Activated CD4-positive, alpha-beta T cell treated with anti-CD3 and anti-CD28 coated beads, Interleukin-2, amount 10 ng/mL, durations not matched to agents 24 days and 14 days (primary cell): Measurements from ENCODE around the gene TFDP3. TPM values are rescaled to one million over a fixed set of nuclear protein-coding genes. Genes with fewer than 3 reads are reported as not detected.

Experiments used
- DNase-seq: peaks from one replicate; pipeline ENCODE4 v3.0.0; 2022
- H3K27ac Mint-ChIP-seq: one replicate; pipeline ENCODE4 v1.8.0; 2022; ENCODE audit warnings: mild to moderate bottlenecking, mixed read lengths
- H3K27me3 Mint-ChIP-seq: one replicate; pipeline ENCODE4 v1.8.0; 2022; ENCODE audit warnings: mixed read lengths
- H3K36me3 Mint-ChIP-seq: one replicate; pipeline ENCODE4 v1.8.0; 2022; ENCODE audit warnings: low read depth, mild to moderate bottlenecking, mixed read lengths
- H3K4me1 Mint-ChIP-seq: one replicate; pipeline ENCODE4 v1.8.0; 2021; ENCODE audit warnings: mixed read lengths
- H3K4me3 Mint-ChIP-seq: one replicate; pipeline ENCODE4 v1.8.0; 2022; ENCODE audit warnings: mild to moderate bottlenecking, moderate library complexity, mixed read lengths
- H3K9me3 Mint-ChIP-seq: one replicate; pipeline ENCODE4 v1.8.0; 2021; ENCODE audit warnings: mixed read lengths
- intact Hi-C: fragments of 100-400 bp; cut with micrococcal nuclease; formaldehyde crosslinking; loops from one replicate; pipeline ENCODE4 v1.15.1; 2023
- total RNA-seq: library from RNA; stranded (reverse); gene quantifications from 2 replicates; pipeline ENCODE4 v1.2.3, GENCODE V29; 2022

The TFDP3 gene, protein sequence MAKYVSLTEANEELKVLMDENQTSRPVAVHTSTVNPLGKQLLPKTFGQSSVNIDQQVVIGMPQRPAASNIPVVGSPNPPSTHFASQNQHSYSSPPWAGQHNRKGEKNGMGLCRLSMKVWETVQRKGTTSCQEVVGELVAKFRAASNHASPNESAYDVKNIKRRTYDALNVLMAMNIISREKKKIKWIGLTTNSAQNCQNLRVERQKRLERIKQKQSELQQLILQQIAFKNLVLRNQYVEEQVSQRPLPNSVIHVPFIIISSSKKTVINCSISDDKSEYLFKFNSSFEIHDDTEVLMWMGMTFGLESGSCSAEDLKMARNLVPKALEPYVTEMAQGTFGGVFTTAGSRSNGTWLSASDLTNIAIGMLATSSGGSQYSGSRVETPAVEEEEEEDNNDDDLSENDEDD
- not detected in 2 replicates for total RNA-seq

DNA sequence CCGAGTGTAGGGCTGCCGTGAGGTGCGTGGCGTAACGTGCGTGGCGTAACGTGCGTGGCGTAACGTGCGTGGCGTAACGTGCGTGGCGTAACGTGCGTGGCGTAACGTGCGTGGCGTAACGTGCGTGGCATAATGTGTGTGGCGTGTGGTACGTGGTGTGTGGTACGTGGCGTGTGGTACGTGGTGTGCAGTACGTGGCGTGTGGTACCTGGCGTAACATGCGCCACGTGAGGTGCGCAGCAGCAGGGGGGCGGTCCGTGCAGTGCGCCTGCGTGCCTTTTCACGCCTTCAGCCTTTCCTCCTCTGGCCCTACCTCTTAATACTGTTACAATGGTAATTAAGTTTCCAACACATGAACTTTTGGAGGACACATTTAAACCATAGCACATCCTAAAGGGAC, at the start of gene TFDP3:
Gene TFDP3 (minus strand): TSS at position 26 of the 400 bp plus-strand sequence. CDS start 95 bp downstream, outside the sequence.
- Mint-ChIP-seq H3K36me3 (no peaks in the 10 kb centered on the region), H3K9me3 (no peaks in the 10 kb centered on the region), H3K27ac (no peak within 1 kb of the TSS), H3K27me3 (no peaks in the 10 kb centered on the region), H3K4me3 (no peak within 1 kb of the TSS), H3K4me1 (no peaks in the 10 kb centered on the region)
- intact Hi-C loops: no loop called here
- DNase-seq: no peak

DNA sequence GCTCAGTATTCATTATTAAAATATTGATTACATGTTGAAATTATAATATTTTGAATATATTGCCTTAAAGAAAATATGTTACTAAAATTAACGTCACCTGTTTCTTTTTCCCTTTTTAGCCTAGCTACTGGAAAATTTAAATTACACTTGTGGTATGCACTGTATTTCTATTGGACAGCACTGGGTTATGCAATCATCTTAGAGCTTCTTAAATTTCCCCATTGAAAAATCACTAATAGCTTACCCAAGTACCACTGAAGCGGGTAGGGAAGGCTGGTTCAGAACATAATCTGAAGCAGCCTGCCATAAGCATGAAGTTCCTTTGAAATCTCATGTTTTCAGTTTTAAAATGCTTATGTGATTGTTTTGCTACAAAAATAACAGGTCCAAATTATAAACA, 49.5 kb upstream of the TFDP3 start:
- Mint-ChIP-seq H3K4me3 (no peak overlapping the region), H3K27me3 (no peaks in the 10 kb centered on the region), H3K27ac (no peak overlapping the region), H3K9me3 (no peaks in the 10 kb centered on the region), H3K4me1 (no peaks in the 10 kb centered on the region), H3K36me3 (no peaks in the 10 kb centered on the region)
- no peak for DNase-seq
- intact Hi-C loops: no loop called here

DNA sequence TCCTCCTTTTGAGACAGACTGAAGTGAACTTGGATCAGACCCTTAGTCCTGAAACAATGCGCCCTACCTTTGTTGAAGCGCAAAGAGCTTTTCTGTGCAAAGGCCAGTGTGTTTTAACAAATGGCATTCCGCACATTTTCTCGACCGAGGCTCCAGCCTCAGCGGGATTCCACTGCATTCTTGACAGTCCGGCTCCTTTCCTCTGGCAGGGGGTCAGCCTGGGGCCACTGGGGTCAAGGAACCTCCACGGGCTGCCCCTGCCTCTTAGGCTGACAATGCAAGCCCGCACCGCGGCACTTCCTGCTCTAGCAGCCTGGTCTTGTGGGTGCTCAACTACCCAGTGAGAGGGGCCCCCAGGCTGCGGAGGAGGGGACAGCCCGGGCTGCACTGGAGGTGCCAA, 47.2 kb upstream of the TFDP3 start:
- Mint-ChIP-seq H3K4me1 (no peaks in the 10 kb centered on the region), H3K27ac (no peak overlapping the region), H3K4me3 (no peak overlapping the region), H3K9me3 (no peaks in the 10 kb centered on the region), H3K27me3 (no peaks in the 10 kb centered on the region), H3K36me3 (no peaks in the 10 kb centered on the region)
- no peak for DNase-seq
- intact Hi-C loops: no loop called here

DNA sequence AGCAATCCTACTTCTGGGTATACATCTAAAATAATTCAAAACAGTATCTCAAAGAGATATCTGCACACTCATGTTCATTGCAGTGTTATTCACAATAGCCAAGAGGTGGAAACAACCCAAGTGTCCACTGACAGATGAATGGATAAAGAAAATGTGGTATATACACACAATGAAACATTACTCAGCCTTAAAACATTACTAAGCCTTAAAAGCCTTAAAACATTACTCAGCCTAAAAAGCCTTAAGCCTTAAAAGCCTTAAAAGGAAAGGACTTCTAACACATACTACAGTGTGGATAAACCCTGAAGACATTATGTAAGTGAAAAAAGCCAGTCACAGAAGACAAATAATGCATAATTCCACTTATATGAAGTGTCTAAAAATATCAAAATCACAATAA, 40.3 kb upstream of the TFDP3 start:
- Mint-ChIP-seq H3K9me3 (no peaks in the 10 kb centered on the region), H3K36me3 (no peaks in the 10 kb centered on the region), H3K27me3 (no peaks in the 10 kb centered on the region), H3K27ac (no peak overlapping the region), H3K4me3 (no peak overlapping the region), H3K4me1 (no peaks in the 10 kb centered on the region)
- DNase-seq: no peak
- intact Hi-C loops: no loop called here

DNA sequence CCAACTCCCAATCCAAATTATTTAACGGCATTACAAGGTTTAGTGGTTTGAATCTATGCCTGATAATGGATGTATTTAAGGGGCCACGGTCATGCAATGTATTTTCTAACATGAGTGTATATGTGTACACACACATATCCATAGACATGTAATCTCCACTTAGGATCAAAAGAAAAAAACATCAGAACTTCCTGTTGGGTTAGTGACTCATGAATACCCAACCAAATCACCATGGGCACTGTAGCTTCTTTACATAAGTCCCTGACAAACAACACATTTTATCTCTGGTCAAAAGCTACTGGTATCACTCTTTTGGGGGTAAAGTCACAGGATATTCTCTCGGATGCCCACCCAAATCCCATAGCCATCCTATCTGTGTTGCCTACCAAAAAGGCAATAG, 36.5 kb upstream of the TFDP3 start:
- no peaks in the 10 kb centered on the region for H3K36me3 Mint-ChIP-seq
- H3K9me3 Mint-ChIP-seq: no peaks in the 10 kb centered on the region
- no peaks in the 10 kb centered on the region for H3K27me3 Mint-ChIP-seq
- intact Hi-C loops: no loop called here
- no peak overlapping the region for H3K4me3 Mint-ChIP-seq
- H3K27ac Mint-ChIP-seq: no peak overlapping the region
- no peak for DNase-seq
- no peaks in the 10 kb centered on the region for H3K4me1 Mint-ChIP-seq

DNA sequence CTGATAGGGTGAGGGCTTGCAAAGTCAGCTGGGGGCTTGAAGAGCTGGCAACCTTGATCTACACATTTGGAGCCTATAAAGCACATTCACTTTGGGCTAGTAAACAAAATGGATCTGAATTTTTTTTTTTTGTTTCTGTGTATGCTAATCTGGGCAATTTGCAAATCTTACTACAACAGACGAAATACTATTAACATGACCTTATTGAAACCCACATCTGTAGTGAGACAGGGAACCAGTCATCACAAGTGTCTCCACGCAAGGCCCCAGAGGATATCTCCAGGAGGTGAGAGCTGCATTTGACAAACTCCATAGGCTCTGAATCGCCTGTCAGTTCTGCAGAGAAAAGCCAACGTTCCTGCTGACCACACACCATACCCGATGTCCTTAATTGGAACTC, 33.0 kb upstream of the TFDP3 start:
- Mint-ChIP-seq H3K4me1 (no peaks in the 10 kb centered on the region), H3K9me3 (peaks cover 5% of the 10 kb centered on the region), H3K36me3 (no peaks in the 10 kb centered on the region), H3K4me3 (no peak overlapping the region), H3K27me3 (no peaks in the 10 kb centered on the region), H3K27ac (no peak overlapping the region)
- DNase-seq: no peak
- intact Hi-C loops: no loop called here

DNA sequence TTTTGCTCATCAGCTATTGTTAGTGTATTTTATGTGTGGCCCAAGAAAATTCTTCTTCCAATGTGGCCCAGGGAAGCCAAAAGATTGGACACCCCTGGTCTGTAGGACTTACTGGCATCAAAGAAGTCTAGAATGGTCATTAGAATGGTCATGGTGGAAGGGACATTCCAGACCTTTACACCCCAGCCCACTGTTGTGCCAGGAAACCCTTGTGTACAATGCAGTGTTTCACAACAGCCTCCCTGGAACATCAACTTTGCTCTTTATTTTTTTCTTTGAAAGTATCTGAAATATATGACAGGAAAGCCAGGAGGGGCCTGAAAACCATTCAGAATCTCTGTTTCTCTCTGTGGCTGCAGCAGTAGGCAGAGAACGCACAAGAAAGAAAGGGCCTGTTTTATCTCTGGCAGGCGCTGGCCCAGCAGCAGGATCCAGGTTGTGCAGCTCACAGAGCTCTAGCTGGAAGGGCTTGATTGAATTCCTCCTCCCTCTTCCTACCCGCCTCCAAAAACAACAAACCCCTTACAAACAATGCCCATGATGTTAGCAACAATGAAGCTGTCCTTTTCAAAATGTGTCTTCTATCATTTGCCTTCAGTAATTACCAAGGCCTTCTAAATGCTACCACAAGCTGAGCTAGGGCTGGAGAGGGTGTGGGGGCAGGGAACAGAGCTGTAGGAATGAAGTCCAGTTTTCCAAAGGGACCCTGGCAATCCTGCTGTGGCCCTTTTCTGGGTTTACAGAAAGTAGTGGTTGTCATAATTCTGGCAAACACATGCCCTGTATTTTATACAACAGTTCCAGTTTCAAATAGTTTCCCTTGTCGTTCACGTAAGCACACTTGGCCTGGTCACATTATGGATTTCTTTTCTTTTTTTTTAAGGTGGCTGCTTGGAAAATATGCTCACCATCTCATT, 32.3 kb upstream of the TFDP3 start:
- Mint-ChIP-seq H3K9me3 (peaks cover 5% of the 10 kb centered on the region), H3K27me3 (no peaks in the 10 kb centered on the region), H3K27ac (no peak overlapping the region), H3K4me1 (no peaks in the 10 kb centered on the region), H3K4me3 (no peak overlapping the region), H3K36me3 (no peaks in the 10 kb centered on the region)
- no peak for DNase-seq
- intact Hi-C loops: no loop called here

DNA sequence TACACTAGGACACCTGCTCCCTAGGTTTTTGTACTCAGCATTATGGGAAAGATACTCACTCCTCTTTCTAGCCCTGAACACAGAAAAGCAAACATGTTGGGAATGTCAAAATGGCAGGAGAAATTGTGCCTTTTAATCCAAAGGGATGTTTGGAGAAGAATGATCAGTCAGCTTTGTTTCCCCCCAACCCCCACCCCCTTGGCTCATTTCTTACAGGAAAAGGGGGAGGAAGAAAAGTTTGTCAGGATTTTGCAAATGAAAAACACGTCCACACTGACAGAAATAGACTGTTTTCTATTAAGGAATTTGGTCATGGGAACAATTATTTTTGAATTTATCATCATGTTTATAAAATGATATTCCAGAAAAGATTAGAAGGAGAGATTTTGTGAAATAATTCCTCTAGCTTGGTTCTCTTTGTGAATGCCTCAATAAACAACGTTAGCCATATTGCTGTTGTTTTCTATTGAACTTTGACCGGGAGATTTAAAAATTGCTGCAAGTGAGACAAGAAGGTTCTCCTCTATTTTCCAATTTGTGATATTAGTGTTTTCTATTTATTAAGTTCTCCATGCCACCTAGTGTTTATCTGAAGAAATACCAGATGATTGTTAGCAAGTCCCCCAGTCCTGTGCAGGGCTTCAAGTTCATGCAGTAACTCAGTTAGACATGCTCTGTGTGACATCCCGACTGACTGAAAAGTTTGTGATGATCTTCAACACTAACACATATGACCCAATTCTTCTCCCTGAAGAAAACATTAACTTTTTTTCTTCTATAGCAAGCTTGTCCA, 31.3 kb upstream of the TFDP3 start:
- intact Hi-C loops: no loop called here
- H3K9me3 Mint-ChIP-seq: peaks cover 5% of the 10 kb centered on the region

DNA sequence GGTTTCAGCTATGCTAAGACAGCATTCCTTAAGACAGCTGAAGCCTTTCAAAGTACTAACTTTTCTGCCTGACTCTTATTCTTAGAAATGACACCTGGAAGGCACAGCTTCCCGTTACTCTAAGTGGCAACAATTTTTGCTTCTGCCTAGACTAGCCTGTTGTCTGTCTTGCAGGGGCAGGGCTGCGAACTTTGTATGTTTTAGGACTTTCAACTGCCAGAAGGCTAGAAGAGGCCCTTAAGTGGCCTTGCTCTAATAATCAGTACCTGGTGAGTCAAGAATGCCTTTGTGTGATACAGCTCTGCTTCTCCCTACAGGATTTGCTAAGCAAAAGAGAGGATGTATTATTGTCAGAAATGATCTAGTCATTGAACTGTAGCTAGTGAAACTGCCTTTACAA, 30.0 kb upstream of the TFDP3 start:
- DNase-seq: no peak
- Mint-ChIP-seq H3K27me3 (no peaks in the 10 kb centered on the region), H3K36me3 (no peaks in the 10 kb centered on the region), H3K4me3 (no peak overlapping the region), H3K4me1 (no peaks in the 10 kb centered on the region), H3K9me3 (peaks cover 5% of the 10 kb centered on the region), H3K27ac (no peak overlapping the region)
- intact Hi-C loops: no loop called here

More for the DNA sequence above, 31.3 kb upstream of the TFDP3 start:
- no peaks in the 10 kb centered on the region for H3K4me1 Mint-ChIP-seq
- H3K36me3 Mint-ChIP-seq: no peaks in the 10 kb centered on the region
- no peaks in the 10 kb centered on the region for H3K27me3 Mint-ChIP-seq
- H3K4me3 Mint-ChIP-seq: no peak overlapping the region
- DNase-seq: no peak
- no peak overlapping the region for H3K27ac Mint-ChIP-seq

DNA sequence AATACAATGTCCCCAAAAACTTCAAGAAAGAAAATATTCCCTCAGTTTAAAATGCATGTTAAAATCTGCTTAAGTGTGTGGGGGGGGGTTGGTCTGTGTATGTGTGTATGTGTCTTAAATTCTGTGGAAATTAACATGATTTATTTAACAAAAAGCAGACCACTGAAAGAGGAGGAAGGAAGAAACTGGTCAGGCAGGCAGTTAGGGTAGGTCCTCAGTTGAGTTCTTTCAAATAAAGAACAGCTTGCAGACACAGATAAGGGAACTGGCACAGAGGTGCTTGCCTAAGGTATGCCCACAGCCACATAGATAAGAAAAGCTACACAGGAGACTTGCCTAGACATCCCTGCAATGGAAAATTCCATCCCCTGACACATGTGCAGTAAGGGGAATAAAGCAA, 28.8 kb upstream of the TFDP3 start:
- intact Hi-C loops: no loop called here
- H3K4me3 Mint-ChIP-seq: no peak overlapping the region
- no peaks in the 10 kb centered on the region for H3K36me3 Mint-ChIP-seq
- no peak overlapping the region for H3K27ac Mint-ChIP-seq
- no peaks in the 10 kb centered on the region for H3K27me3 Mint-ChIP-seq
- DNase-seq: no peak
- no peaks in the 10 kb centered on the region for H3K4me1 Mint-ChIP-seq
- peaks cover 5% of the 10 kb centered on the region for H3K9me3 Mint-ChIP-seq

DNA sequence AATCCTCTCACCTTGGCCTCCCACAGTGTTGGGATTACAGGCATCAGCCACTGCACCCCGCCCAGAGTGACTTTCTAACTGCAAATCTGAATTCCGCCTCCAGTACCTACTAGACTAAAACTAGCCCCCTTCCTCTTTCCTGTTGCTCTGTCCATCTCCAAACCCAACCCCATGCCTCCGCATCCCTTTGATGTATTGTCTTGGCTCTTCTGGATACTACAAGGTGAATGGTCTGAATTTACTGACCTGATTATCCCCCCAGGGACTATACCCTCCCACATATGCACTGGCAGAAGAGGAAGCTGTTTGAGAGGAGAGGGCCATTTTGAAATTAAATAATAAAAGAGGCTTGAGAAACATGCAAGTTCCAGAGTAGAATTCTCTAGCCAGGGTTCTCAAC, 17.7 kb upstream of the TFDP3 start:
- H3K27ac Mint-ChIP-seq: no peak overlapping the region
- H3K9me3 Mint-ChIP-seq: no peaks in the 10 kb centered on the region
- no peak overlapping the region for H3K4me3 Mint-ChIP-seq
- no peak for DNase-seq
- H3K27me3 Mint-ChIP-seq: no peaks in the 10 kb centered on the region
- H3K36me3 Mint-ChIP-seq: no peaks in the 10 kb centered on the region
- H3K4me1 Mint-ChIP-seq: no peaks in the 10 kb centered on the region
- intact Hi-C loops: no loop called here

DNA sequence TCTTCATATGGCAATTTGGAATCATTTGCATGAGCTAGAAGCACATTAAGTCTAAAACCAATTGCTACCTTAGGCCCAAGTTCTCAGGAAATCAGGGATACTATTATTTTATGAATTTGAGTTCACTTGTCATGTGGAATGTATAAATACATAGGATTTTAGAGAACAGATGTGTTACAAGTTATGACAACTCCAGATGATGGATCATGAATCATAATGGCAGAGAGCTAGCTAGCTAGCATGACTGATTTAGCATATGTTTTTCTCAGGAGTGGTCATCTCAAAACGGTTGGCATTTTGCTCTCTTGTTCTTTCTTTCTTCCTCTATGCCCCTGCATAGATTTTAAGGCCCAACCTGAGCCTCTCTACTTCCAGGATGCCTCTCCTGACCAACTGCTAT, 14.2 kb upstream of the TFDP3 start:
- Mint-ChIP-seq H3K4me3 (no peak overlapping the region), H3K36me3 (no peaks in the 10 kb centered on the region), H3K27ac (no peak overlapping the region), H3K4me1 (no peaks in the 10 kb centered on the region), H3K27me3 (no peaks in the 10 kb centered on the region), H3K9me3 (no peaks in the 10 kb centered on the region)
- intact Hi-C loops: no loop called here
- no peak for DNase-seq

DNA sequence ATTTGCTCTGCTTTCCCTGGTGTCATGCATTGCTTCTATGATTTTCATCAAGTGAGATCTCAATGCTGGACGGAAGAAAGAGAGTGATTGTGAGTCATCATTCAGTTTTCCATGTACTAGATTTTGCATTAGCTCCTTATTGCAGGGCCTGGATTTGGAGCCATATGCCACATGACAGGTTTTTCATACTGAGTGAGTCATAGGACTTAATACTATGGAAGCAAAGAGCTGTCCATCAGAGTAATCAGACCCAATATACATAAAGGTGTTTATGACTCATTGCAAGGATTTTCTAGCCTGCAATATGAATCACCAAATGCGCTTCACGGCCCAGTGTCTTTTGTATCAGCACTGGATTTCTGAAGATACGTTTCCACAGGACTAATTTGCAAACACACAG, 11.2 kb upstream of the TFDP3 start:
- DNase-seq: no peak
- Mint-ChIP-seq H3K36me3 (no peaks in the 10 kb centered on the region), H3K4me1 (no peaks in the 10 kb centered on the region), H3K27me3 (no peaks in the 10 kb centered on the region), H3K4me3 (no peak overlapping the region), H3K9me3 (no peaks in the 10 kb centered on the region), H3K27ac (no peak overlapping the region)
- intact Hi-C loops: no loop called here

DNA sequence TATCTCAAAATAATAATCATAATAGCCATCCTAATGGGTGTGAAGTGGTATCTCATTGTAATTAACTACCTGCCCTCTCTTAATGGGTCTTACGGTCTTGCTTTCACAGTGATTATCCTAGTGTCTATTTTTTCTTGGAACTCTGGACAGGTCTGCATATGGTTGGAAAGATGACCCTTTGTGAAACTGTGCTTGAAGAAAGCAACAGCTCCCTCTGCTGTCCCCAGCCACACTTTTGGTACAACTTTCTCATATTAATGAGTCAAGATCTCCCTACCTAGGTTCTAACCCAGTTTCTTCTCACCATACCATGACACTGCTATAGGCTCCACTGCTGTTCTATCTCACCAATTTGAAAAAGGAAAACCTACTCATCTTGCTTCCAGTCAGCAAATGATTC, 2.4 kb downstream of the TFDP3 start:
- H3K27me3 Mint-ChIP-seq: no peaks in the 10 kb centered on the region
- H3K27ac Mint-ChIP-seq: no peak overlapping the region
- no peak overlapping the region for H3K4me3 Mint-ChIP-seq
- no peak for DNase-seq
- H3K9me3 Mint-ChIP-seq: no peaks in the 10 kb centered on the region
- no peaks in the 10 kb centered on the region for H3K36me3 Mint-ChIP-seq
- H3K4me1 Mint-ChIP-seq: no peaks in the 10 kb centered on the region
- intact Hi-C loops: no loop called here
